H9 (cell line): Measurements from ENCODE around the gene USP3. TPM values are rescaled to one million over a fixed set of nuclear protein-coding genes. Genes with fewer than 3 reads are reported as not detected.

ENCODE experiments used
- DNase-seq: peaks from one replicate; pipeline ENCODE4 v3.0.0-alpha.2; 2017
- H2AFZ ChIP-seq: one replicate; pipeline ENCODE4 v1.6.1; 2013; ENCODE audit warnings: mild to moderate bottlenecking, low read length, control low read depth, moderate library complexity
- H2AK5ac ChIP-seq: 2 replicates; pipeline ENCODE4 v1.6.1; 2013; ENCODE audit warnings: low read length, control low read depth, mixed read lengths; ENCODE audit not compliant: insufficient read length
- H2BK120ac ChIP-seq: one replicate; pipeline ENCODE4 v1.6.1; 2013; ENCODE audit warnings: low read depth, mild to moderate bottlenecking, low read length, control low read depth, inconsistent platforms; ENCODE audit not compliant: poor library complexity, severe bottlenecking
- H2BK12ac ChIP-seq: 2 replicates; pipeline ENCODE4 v1.6.1; 2013; ENCODE audit warnings: low read length, control low read depth, mixed read lengths, low read depth; ENCODE audit not compliant: insufficient read length
- H2BK15ac ChIP-seq: 2 replicates; pipeline ENCODE4 v1.6.1; 2013; ENCODE audit warnings: low read depth, low read length, control low read depth
- H2BK20ac ChIP-seq: one replicate; pipeline ENCODE4 v1.6.1; 2013; ENCODE audit warnings: low read depth, mild to moderate bottlenecking, low read length, control low read depth, inconsistent platforms; ENCODE audit not compliant: poor library complexity, severe bottlenecking
- H2BK5ac ChIP-seq: 2 replicates; pipeline ENCODE4 v1.6.1; 2013; ENCODE audit warnings: low read length, control low read depth, mixed read lengths; ENCODE audit not compliant: insufficient read length
- H3K14ac ChIP-seq: 2 replicates; pipeline ENCODE4 v1.6.1; 2013; ENCODE audit warnings: low read length, control low read depth; ENCODE audit not compliant: insufficient read depth
- H3K18ac ChIP-seq: 2 replicates; pipeline ENCODE4 v1.6.1; 2013; ENCODE audit warnings: low read depth, mild to moderate bottlenecking, mixed read lengths, low read length, control low read depth; ENCODE audit not compliant: insufficient read length
- H3K23ac ChIP-seq: 2 replicates; pipeline ENCODE4 v1.6.1; 2013; ENCODE audit warnings: low read length, control low read depth, mixed read lengths, low read depth; ENCODE audit not compliant: insufficient read length
- H3K23me2 ChIP-seq: 2 replicates; pipeline ENCODE4 v1.6.1; 2013; ENCODE audit warnings: low read depth, mild to moderate bottlenecking, mixed read lengths, low read length, control low read depth; ENCODE audit not compliant: insufficient read length, poor library complexity, severe bottlenecking
- H3K27ac ChIP-seq: 2 replicates; pipeline ENCODE4 v1.5.1; 2013; ENCODE audit warnings: low read length, control low read depth, mixed read lengths, low read depth; ENCODE audit not compliant: insufficient read length
- H3K27me3 ChIP-seq: 2 replicates; pipeline ENCODE4 v1.6.1; 2013; ENCODE audit warnings: low read length, control low read depth, inconsistent platforms; ENCODE audit not compliant: insufficient read depth
- H3K4ac ChIP-seq: 2 replicates; pipeline ENCODE4 v1.6.1; 2013; ENCODE audit warnings: low read depth, mild to moderate bottlenecking, control low read depth, inconsistent platforms, low read length, moderate library complexity
- H3K4me1 ChIP-seq: 2 replicates; pipeline ENCODE4 v1.6.1; 2013; ENCODE audit warnings: low read length, control low read depth, inconsistent platforms; ENCODE audit not compliant: insufficient read depth
- H3K4me2 ChIP-seq: 2 replicates; pipeline ENCODE4 v1.6.1; 2013; ENCODE audit warnings: low read length, control low read depth, mixed read lengths; ENCODE audit not compliant: insufficient read length, insufficient read depth
- H3K56ac ChIP-seq: 2 replicates; pipeline ENCODE4 v1.6.1; 2013; ENCODE audit warnings: low read depth, mild to moderate bottlenecking, mixed read lengths, low read length, control low read depth; ENCODE audit not compliant: insufficient read length
- H3K79me1 ChIP-seq: 2 replicates; pipeline ENCODE4 v1.6.1; 2013; ENCODE audit warnings: low read depth, mild to moderate bottlenecking, moderate library complexity, low read length, control low read depth, inconsistent platforms; ENCODE audit not compliant: insufficient read depth, poor library complexity, severe bottlenecking
- H3K79me2 ChIP-seq: 2 replicates; pipeline ENCODE4 v1.6.1; 2013; ENCODE audit warnings: low read length, control low read depth, inconsistent platforms; ENCODE audit not compliant: insufficient read depth
- H3K9ac ChIP-seq: 2 replicates; pipeline ENCODE4 v1.6.1; 2013; ENCODE audit warnings: low read length, control low read depth, mixed read lengths; ENCODE audit not compliant: insufficient read length; ENCODE audit errors: extremely low read depth
- H3K9me3 ChIP-seq: one replicate; pipeline ENCODE4 v1.6.1; 2013; ENCODE audit warnings: low read depth, low read length, inconsistent platforms; ENCODE audit not compliant: control insufficient read depth
- H3T11ph ChIP-seq: one replicate; pipeline ENCODE4 v1.6.1; 2013; ENCODE audit warnings: mild to moderate bottlenecking, low read length, control low read depth, inconsistent platforms
- H4K20me1 ChIP-seq: one replicate; pipeline ENCODE4 v1.6.1; 2013; ENCODE audit not compliant: control insufficient read depth, insufficient read length, insufficient read depth
- H4K5ac ChIP-seq: 2 replicates; pipeline ENCODE4 v1.6.1; 2013; ENCODE audit warnings: low read depth, mild to moderate bottlenecking, mixed read lengths, low read length, control low read depth; ENCODE audit not compliant: insufficient read length
- H4K8ac ChIP-seq: replicated peaks from 2 replicates; pipeline ENCODE4 v1.6.1; 2013; ENCODE audit warnings: low read length, control low read depth, mixed read lengths, low read depth; ENCODE audit not compliant: insufficient read length
- H4K91ac ChIP-seq: 2 replicates; pipeline ENCODE4 v1.6.1; 2013; ENCODE audit warnings: low read depth, mild to moderate bottlenecking, moderate library complexity, mixed read lengths, low read length, control low read depth; ENCODE audit not compliant: insufficient read length
- H3K27ac Mint-ChIP-seq, 3 experiments: 2 replicates in 2 of 3; 3 replicates in 1 of 3; pipeline ENCODE4 v1.8.0; 2020 to 2021; ENCODE audit warnings: mixed read lengths in 3 of 3, mild to moderate bottlenecking in 1 of 3, moderate library complexity in 1 of 3
- H3K27me3 Mint-ChIP-seq: 2 replicates; pipeline ENCODE4 v1.8.0; 2021; ENCODE audit warnings: low read depth, mild to moderate bottlenecking, moderate library complexity, mixed read lengths
- H3K36me3 Mint-ChIP-seq, 3 experiments: 2 replicates in 2 of 3; 3 replicates in 1 of 3; pipeline ENCODE4 v1.8.0; 2020 to 2021; ENCODE audit warnings: low read depth in 3 of 3, mixed read lengths in 3 of 3; ENCODE audit not compliant: insufficient read depth in 1 of 3
- H3K4me1 Mint-ChIP-seq, 2 experiments: 2 replicates each; pipeline ENCODE4 v1.8.0; 2020; ENCODE audit warnings: mixed read lengths in 2 of 2
- H3K4me3 Mint-ChIP-seq, 2 experiments: 2 replicates in 1 of 2; 3 replicates in 1 of 2; pipeline ENCODE4 v1.8.0; 2020 to 2021; ENCODE audit warnings: mild to moderate bottlenecking in 2 of 2, mixed read lengths in 2 of 2, moderate library complexity in 1 of 2
- H3K9me3 Mint-ChIP-seq, 2 experiments: 2 replicates in 1 of 2; 3 replicates in 1 of 2; pipeline ENCODE4 v1.8.0; 2020; ENCODE audit warnings: mild to moderate bottlenecking in 2 of 2, mixed read lengths in 2 of 2, moderate library complexity in 1 of 2
- CTCF ChIP-seq: fragments of 200-600 bp; sonication (generic); conservative IDR thresholded peaks from 3 replicates; pipeline ENCODE4 v1.8.0; 2021; ENCODE audit warnings: antibody characterized with exemption, mild to moderate bottlenecking
- WGBS: extraction: QIAGEN DNeasy Blood & Tissue Kit; methylation state at CpG from one replicate; pipeline ENCODE4 v1.1.7; 2013; ENCODE audit warnings: missing lambda C conversion rate, low lambda C conversion rate, mixed read lengths; ENCODE audit not compliant: insufficient read length; ENCODE audit errors: extremely low coverage; 5-methylcytosine and 5-hydroxymethylcytosine counted together
- total RNA-seq: library from RNA; stranded (reverse); gene quantifications from 2 replicates; pipeline ENCODE4 v1.2.1, GENCODE V29; 2021

Gene USP3
- total RNA-seq, 1 experiment from 2014 or later: 14.2 TPM

DNA sequence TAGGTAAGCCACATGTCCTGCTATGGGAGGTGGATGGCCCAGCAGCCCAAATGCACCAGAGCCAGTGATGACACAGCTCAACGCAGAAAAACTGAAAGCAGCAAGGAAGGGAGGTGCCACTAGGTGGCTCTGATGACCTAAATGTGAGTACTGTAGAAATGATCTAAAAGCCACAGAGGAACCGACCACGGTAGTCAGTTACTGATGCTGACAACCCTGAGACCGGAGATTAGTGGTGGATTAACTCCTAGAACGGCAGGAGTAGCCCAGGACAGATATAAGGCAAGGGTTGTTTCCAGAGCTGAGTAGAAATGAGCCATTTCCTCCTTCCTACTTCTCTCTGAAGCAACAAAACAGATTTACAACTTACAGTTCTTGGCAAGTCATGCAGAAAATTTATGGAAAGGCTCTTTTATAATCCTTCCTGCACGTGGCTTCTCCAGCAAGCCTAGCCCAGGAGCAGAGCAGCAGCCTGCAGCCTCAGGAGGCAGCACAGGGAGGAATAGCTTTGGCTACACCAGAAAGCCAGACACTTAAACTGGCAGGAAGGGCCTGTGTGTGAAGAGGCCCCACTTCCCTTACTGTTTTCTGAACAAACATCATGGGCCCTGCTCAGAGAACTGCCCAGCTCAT, 105.9 kb downstream of the USP3 start:
- H3K4me3 Mint-ChIP-seq: no peak overlapping the region

More for the DNA sequence above, 105.9 kb downstream of the USP3 start:
- H3K79me2 ChIP-seq: no peaks in the 10 kb centered on the region
- Mint-ChIP-seq H3K27me3 (no peaks in the 10 kb centered on the region; the same call in 1 of the 2 replicates), H3K4me1 (peaks cover 5% of the 10 kb centered on the region in 2 experiments), H3K36me3 (peaks cover 3 to 47% (median 10%) of the 10 kb centered on the region in 3 experiments; a peak in 6 of 7 replicates), H3K27ac (peak overlapping the region in 2 of 3 experiments; percentile 64 to 92; a peak in 3 of 7 replicates), H3K9me3 (no peaks in the 10 kb centered on the region)
- H3K27me3 ChIP-seq: no peaks in the 10 kb centered on the region
- no peaks in the 10 kb centered on the region for H3K79me1 ChIP-seq
- no CpG with 5 or more reads among the region's 6 CpGs for WGBS
- H2AK5ac ChIP-seq: no peak overlapping the region
- no peak overlapping the region for H4K5ac ChIP-seq
- no peak overlapping the region for H3T11ph ChIP-seq
- H2BK120ac ChIP-seq: no peak overlapping the region
- TF ChIP-seq CTCF: peak; percentile 82
- H3K27ac ChIP-seq: no peak overlapping the region
- H3K9me3 ChIP-seq: no peaks in the 10 kb centered on the region
- H2BK12ac ChIP-seq: no peak overlapping the region
- H3K23me2 ChIP-seq: no peaks in the 10 kb centered on the region
- H3K18ac ChIP-seq: no peak overlapping the region
- no peaks in the 10 kb centered on the region for H3K4me1 ChIP-seq
- no peak overlapping the region for H3K4me2 ChIP-seq
- no peak overlapping the region for H2BK5ac ChIP-seq
- H4K20me1 ChIP-seq: no peaks in the 10 kb centered on the region
- no peak overlapping the region for H4K8ac ChIP-seq
- H2BK20ac ChIP-seq: no peak overlapping the region
- H3K9ac ChIP-seq: no peak overlapping the region
- H2BK15ac ChIP-seq: no peak overlapping the region
- no peak overlapping the region for H2AFZ ChIP-seq
- H3K23ac ChIP-seq: no peak overlapping the region
- peak; percentile 83 for DNase-seq
- no peak overlapping the region; the same call in 1 of the 2 replicates for H3K14ac ChIP-seq
- H4K91ac ChIP-seq: no peak overlapping the region
- H3K56ac ChIP-seq: no peak overlapping the region
- no peak overlapping the region for H3K4ac ChIP-seq
